ENCODE measurements around the gene TPSD1. TPM values are rescaled to one million over a fixed set of nuclear protein-coding genes. Genes with fewer than 3 reads are reported as not detected.

Gene TPSD1
- polyA plus RNA-seq, 1 of the 3 experiments (the other 2 are of a cell fraction), result not detected

GRCh38 chr16:1262210-1262845 is 6.5 kb downstream of the TPSD1 start:
- Histone ChIP-seq H3K4me3 (ENCODE audit: low read depth in 2 of 2, low read length in 1 of 2) (no peak overlapping the region), H3K4me2 (no peak overlapping the region), H3K4me1 (ENCODE audit: control insufficient read depth in 1 of 2, insufficient read depth in 2 of 2, low read depth in 1 of 2, low read length in 1 of 2) (peaks cover 0 to 2% of the 10 kb centered on the region in 2 experiments; a peak in 1 of 4 replicates), H2AFZ (ENCODE audit: low read depth) (no peak overlapping the region), H3K9me2 (no peaks in the 10 kb centered on the region), H3K9me3 (no peaks in the 10 kb centered on the region), H3K36me3 (replicated peaks in 1 of 2; ENCODE audit: control insufficient read depth in 1 of 2, insufficient read depth in 2 of 2, low read length in 1 of 2) (no peaks in the 10 kb centered on the region), H3K9ac (no peak overlapping the region), H3K79me2 (ENCODE audit: insufficient read depth) (no peaks in the 10 kb centered on the region), H4K20me1 (ENCODE audit: insufficient read depth) (no peaks in the 10 kb centered on the region), H3K27ac (ENCODE audit: low read depth in 2 of 2, low read length in 1 of 2) (no peak overlapping the region), H3F3A (replicated peaks; ENCODE audit: insufficient read depth) (peaks cover 10% of the 10 kb centered on the region), H3K27me3 (ENCODE audit: insufficient read depth) (peaks cover 59% of the 10 kb centered on the region)
- TF ChIP-seq FOSL2 (IDR thresholded peaks at IDR 0.05; ENCODE audit: borderline replicate concordance, low read depth) (no peak), TCF12 (IDR thresholded peaks at IDR 0.05) (no peak)
- ChIA-PET CTCF (no interaction called here), POLR2A (interaction anchor here (0.6 kb wide), 1 partner anchor 35 kb away, joined by 4 read pairs; no protein-coding TSS in a partner anchor)
- no peak for DNase-seq
- WGBS (ENCODE audit: low lambda C conversion rate), result 11% methylated on average over 7 of the region's 32 CpGs

- Histone ChIP-seq H3K9ac (no peak overlapping the region), H4K20me1 (ENCODE audit: insufficient read depth) (no peaks in the 10 kb centered on the region), H2AFZ (ENCODE audit: low read depth) (no peak overlapping the region), H3K9me2 (no peaks in the 10 kb centered on the region), H3K36me3 (replicated peaks in 1 of 2; ENCODE audit: control insufficient read depth in 1 of 2, insufficient read depth in 2 of 2, low read length in 1 of 2) (no peaks in the 10 kb centered on the region), H3F3A (replicated peaks; ENCODE audit: insufficient read depth) (peaks cover 10% of the 10 kb centered on the region), H3K4me2 (no peak overlapping the region), H3K9me3 (no peaks in the 10 kb centered on the region), H3K27me3 (ENCODE audit: insufficient read depth) (peaks cover 57% of the 10 kb centered on the region), H3K4me3 (ENCODE audit: low read depth in 2 of 2, low read length in 1 of 2) (no peak overlapping the region), H3K27ac (ENCODE audit: low read depth in 2 of 2, low read length in 1 of 2) (no peak overlapping the region), H3K79me2 (ENCODE audit: insufficient read depth) (no peaks in the 10 kb centered on the region), H3K4me1 (ENCODE audit: control insufficient read depth in 1 of 2, insufficient read depth in 2 of 2, low read depth in 1 of 2, low read length in 1 of 2) (peaks cover 0 to 2% of the 10 kb centered on the region in 2 experiments; a peak in 1 of 4 replicates)
- 47% methylated on average over 2 of the region's 9 CpGs for WGBS (ENCODE audit: low lambda C conversion rate)
- POLR2A ChIA-PET, result no interaction called here
- TF ChIP-seq, protein P1, sequence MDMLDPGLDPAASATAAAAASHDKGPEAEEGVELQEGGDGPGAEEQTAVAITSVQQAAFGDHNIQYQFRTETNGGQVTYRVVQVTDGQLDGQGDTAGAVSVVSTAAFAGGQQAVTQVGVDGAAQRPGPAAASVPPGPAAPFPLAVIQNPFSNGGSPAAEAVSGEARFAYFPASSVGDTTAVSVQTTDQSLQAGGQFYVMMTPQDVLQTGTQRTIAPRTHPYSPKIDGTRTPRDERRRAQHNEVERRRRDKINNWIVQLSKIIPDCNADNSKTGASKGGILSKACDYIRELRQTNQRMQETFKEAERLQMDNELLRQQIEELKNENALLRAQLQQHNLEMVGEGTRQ (IDR thresholded peaks at IDR 0.05; ENCODE audit: borderline replicate concordance, low read depth, low read length), result no peak
- no peak for TF ChIP-seq POLR2AphosphoS5 (IDR thresholded peaks at IDR 0.05; ENCODE audit: low read depth, low read length)
- TF ChIP-seq FOXM1 (IDR thresholded peaks at IDR 0.05; ENCODE audit: low read depth), result no peak
- TF ChIP-seq, protein P2, sequence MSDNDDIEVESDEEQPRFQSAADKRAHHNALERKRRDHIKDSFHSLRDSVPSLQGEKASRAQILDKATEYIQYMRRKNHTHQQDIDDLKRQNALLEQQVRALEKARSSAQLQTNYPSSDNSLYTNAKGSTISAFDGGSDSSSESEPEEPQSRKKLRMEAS (IDR thresholded peaks at IDR 0.05; ENCODE audit: low read depth), result no peak
- no peak for TF ChIP-seq PBX3 (IDR thresholded peaks at IDR 0.05)
- TF ChIP-seq GATA2 (CRISPR knock-in tag; IDR thresholded peaks at IDR 0.05), result no peak
- TF ChIP-seq MXI1 (IDR thresholded peaks at IDR 0.05; ENCODE audit: low read depth, low read length), result no peak
- TF ChIP-seq CHD2 (IDR thresholded peaks at IDR 0.05; ENCODE audit: low read length, partially characterized antibody), result no peak
- CTCF ChIA-PET, result no interaction called here
- no peak for DNase-seq
Observed at GRCh38 chr16:1262846-1263221, 7.0 kb downstream of the TPSD1 start.
